ENCODE measurements around the gene ATN1.
A peak's percentile ranks its signal among the peaks of the same experiment; 100 is the strongest.
"Not testable (repeated sequence)": the region's sequence is repeated elsewhere in the genome, so short reads cannot be mapped to it uniquely, and the experiment has no call there.

The ATN1 gene, protein sequence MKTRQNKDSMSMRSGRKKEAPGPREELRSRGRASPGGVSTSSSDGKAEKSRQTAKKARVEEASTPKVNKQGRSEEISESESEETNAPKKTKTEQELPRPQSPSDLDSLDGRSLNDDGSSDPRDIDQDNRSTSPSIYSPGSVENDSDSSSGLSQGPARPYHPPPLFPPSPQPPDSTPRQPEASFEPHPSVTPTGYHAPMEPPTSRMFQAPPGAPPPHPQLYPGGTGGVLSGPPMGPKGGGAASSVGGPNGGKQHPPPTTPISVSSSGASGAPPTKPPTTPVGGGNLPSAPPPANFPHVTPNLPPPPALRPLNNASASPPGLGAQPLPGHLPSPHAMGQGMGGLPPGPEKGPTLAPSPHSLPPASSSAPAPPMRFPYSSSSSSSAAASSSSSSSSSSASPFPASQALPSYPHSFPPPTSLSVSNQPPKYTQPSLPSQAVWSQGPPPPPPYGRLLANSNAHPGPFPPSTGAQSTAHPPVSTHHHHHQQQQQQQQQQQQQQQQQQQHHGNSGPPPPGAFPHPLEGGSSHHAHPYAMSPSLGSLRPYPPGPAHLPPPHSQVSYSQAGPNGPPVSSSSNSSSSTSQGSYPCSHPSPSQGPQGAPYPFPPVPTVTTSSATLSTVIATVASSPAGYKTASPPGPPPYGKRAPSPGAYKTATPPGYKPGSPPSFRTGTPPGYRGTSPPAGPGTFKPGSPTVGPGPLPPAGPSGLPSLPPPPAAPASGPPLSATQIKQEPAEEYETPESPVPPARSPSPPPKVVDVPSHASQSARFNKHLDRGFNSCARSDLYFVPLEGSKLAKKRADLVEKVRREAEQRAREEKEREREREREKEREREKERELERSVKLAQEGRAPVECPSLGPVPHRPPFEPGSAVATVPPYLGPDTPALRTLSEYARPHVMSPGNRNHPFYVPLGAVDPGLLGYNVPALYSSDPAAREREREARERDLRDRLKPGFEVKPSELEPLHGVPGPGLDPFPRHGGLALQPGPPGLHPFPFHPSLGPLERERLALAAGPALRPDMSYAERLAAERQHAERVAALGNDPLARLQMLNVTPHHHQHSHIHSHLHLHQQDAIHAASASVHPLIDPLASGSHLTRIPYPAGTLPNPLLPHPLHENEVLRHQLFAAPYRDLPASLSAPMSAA (N-terminal part only)

DNA sequence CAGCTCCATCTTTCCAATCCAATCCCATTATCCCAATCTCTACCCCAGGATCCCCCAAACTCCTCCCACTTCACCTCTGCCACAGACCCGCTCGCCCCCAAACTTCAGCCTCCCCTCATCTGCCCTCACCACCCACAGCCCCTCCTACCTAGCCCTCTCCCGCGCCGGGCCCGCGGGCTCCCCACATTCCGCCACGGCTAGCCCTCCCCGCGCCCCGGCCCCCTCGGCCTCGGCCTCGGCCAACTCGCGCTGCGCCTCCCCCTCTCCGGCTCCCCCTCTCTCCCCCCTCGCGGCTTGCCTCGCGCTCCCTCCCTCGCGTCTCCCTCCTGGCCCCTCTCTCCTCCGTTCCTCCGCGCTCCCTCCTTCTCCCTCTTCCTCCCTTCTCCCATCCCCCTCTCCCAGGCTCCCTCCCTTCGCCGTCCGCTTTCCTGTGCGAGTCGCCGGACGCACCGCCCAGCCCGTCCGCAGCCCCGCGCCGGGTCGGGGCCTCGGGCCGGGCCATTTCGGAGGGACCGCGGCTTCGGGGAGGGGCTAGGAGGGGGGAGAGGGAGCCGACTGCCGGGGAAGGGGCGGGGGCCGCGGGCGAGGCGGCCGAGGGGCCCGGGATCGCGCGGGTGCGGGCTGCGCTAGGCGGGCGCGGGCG lies at the start of gene ATN1:
TSS of gene ATN1 (plus strand) at position 581 of the 643 bp plus-strand sequence. CDS start 6,043 bp downstream, outside the sequence.
- no peak for DNase-seq (ENCODE audit: low read depth)

GRCh38 chr12:6879824-6880223 lies 47.9 kb upstream of the ATN1 start:
- not testable (repeated sequence) for DNase-seq (ENCODE audit: low read depth)

DNA sequence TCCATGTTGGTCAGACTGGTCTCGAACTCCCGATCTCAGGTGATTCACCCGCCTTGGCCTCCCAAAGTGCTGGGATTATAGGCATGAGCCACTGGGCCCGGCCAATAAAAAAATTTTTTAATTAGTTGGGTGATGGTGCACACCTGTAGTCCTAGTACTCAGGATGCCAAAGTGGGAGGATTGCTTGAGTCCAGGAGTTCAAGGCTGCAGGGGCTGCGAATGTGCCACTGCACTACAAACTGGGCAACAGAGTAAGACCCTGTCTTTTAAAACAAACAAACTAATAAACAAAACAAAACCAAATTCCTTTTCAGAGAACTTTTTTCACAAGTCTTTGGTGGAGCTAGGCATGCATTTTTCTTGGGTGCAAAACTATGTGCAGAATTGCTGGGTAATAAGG lies 44.5 kb upstream of the ATN1 start:
- no peak for DNase-seq (ENCODE audit: low read depth)

DNA sequence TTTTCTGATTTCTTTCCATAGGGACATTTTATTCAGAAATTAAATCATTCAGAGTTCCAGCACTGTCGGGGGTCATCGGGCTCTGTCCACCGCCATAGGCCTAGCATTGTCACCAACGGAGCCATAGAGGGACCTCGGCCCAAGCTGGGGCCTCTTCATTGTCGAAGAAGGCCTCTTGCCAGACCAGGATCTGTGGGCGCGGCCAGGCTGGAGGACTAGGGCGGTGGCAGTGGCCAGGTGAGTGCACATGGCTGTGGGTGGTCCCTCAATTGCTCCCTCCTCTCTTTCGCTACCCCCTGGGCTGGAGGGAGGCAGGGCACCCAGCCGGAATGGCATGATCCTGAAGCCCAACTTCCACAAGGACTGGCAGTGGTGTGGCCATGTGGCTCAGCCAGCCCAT lies 44.1 kb upstream of the ATN1 start:
- no peak for DNase-seq (ENCODE audit: low read depth)

DNA sequence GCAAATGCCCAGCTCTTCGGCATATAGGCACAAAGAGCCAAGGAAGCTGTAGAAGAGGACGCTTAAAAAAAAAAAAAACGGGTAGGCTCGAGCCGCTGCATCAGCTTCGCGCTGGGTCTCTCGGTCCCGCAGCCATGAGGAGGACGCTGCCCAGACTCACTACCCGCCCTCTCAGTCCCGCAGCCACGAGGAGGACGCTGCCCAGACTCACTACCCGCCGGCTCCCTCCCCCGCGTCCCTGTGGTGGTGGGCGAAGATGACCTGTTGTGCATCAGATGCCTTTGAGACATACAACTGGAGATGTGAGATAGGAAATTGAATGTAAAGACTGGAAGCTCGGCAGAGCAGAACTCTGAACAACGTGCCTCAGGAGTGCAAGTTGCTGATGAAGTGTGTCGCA lies 43.2 kb upstream of the ATN1 start:
- no peak for DNase-seq (ENCODE audit: low read depth)

DNA sequence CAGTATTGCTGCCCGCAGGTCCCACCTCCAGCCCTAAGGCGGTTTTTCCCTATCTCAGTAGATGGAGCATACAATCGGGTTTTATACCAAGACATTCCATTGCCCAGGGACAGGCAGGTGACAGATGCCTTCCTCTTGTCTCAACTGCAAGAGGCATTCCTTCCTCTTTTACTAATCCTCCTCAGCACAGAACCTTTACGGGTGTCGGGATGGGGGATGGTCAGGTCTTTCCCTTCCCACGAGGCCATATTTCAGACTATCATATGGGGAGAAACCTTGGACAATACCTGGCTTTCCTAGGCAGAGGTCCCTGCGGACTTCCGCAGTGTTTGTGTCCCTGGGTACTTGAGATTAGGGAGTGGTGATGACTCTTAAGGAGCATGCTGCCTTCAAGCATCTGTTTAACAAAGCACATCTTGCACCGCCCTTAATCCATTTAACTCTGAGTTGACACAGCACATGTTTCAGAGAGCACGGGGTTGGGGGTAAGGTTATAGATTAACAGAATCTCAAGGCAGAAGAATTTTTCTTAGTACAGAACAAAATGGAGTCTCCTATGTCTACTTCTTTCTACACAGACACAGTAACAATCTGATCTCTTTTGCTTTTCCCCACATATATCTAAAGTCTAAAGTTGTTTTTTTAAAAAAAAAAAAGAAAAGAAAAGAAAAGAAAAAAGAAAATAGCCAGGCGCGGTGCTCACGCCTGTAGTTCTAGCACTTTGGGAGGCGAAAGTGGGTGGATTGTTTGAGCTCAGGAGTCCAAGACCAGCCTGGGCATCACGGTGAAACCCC lies 41.4 kb upstream of the ATN1 start:
- DNase-seq (ENCODE audit: low read depth) = not testable (repeated sequence)

DNA sequence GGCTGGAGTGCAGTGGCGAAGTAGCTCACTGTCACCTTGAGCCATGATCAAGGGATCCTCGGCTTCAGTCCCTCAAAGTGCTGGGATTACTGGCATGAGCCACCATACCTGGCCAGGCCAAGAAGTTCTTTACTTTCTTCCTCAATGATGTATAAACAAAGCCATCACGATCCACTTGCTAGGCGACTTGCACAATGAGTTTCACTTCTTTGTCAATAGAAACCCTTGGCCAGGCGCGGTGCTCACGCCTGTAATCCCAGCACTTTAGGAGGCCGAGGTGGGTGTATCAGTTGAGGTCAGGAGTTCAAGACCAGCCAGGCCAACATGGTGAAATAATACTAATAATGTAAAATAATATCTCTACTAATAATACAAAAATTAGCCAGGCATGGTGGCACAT lies 40.3 kb upstream of the ATN1 start:
- DNase-seq (ENCODE audit: low read depth) = no peak

- no peak for DNase-seq (ENCODE audit: low read depth)
Measured at GRCh38 chr12:6888360-6888759, 39.4 kb upstream of the ATN1 start.

DNA sequence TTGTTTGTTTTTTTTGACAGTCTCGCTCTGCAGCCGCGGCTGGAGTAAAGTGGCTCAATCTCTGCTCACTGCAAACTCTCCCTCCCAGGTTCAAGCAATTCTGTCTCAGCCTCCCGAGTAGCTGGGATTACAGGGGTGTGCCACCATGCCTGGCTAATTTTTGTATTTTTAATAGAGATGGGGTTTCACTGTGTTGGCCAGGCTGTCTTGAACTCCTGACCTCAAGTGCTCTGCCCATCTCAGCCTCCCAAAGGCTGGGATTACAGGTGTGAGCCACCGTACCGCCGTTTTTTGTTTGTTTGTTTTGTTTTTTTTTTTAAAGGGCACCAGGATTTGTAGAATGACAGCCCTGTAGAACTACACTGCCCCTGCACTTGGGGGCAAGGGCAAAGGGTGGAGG lies 39.0 kb upstream of the ATN1 start:
- not testable (repeated sequence) for DNase-seq (ENCODE audit: low read depth)

- not testable (repeated sequence) for DNase-seq (ENCODE audit: low read depth)
Measured at GRCh38 chr12:6889775-6890573, 37.8 kb upstream of the ATN1 start.

DNA sequence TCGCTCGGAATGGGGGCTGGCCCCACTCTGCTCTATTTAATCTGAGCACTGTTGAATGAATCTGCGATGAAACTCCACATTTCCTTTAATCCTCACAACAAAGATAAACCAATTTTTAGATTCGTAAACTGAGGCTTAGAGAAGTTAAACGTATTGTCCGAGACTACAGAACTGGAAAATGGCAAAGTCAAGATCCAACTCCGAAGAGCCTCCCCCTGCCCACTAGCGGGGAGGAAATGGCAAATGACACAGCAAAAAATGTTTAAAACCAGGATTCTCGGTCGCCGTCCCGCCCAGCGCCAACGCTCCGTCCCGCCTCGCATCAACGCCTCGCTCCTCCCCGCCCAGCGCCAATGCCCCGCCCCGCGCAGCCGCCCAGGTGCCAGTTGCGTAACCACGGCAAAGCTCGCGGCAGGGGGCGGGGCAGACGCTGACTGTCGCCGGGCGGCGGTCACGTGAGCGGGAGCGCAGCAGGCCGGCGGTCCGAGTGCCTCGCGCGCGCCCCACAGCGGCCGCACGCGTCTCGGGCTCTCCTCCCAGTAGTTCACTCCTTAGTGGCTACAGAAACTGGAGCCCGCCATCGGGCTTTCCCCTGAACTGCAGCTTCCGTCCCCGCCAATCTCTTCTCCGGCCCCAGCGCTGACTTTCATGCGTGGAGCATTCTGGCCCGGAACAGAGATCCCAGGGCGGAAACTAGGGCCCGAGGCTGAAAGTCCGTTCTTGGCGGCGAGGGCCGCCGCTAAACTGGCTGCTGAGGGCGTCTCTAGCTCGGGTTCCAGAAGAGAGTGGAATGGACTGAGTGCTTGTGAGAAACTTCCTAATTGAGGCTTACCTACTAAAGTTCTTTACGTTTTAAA lies 36.7 kb upstream of the ATN1 start:
- DNase-seq (ENCODE audit: low read depth) = peak; percentile 97

- DNase-seq (ENCODE audit: low read depth) = no peak
Measured at GRCh38 chr12:6891646-6892001, 36.1 kb upstream of the ATN1 start.

- DNase-seq (ENCODE audit: low read depth) = not testable (repeated sequence)
Measured at GRCh38 chr12:6892683-6893082, 35.1 kb upstream of the ATN1 start.

DNA sequence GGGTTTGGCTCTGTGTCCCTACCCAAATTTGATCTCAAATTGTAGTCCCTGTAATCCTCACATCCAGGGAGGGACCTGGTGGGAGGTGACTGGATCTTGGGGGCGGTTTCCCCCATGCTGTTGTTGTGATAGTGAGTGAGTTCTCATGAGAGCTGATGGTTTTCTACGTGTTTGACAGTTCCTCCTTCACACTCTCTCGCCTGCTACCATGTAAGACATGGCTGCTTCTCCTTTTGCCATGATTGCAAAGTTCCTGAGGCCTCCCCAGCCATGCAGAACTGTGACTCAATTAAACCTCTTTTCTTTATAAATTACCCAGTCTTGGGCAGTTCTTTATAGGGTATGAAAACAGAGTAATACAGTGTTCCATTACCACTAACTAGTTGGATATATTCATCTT lies 33.4 kb upstream of the ATN1 start:
- no peak for DNase-seq (ENCODE audit: low read depth)

DNA sequence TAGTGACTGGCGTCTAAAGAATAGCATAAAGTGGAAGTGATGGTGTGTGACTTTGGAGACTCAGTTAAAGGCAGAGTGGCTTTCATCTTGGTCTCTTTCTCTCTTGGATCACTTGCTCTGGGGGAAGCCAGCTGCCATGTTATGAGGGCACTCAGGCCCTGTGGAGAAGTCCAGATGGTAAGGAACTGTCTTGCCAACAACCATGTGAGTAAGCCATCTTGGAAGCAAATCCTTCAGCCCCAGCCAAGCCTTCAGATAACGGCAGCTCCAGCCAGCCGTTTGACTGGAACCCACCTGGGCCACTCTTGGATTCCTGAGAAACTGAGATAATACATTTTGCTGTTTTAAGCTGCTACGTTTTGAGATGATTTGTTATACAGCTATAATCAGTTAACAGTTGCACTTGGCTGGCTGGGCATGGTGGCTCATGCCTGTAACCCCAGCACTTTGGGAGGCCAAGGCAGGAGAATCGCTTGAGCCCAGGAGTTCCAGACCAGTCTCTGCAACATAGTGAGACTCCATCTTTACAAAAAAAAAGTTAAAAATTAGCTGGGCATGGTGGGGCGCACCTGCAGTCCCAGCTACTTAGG lies 30.8 kb upstream of the ATN1 start:
- no peak for DNase-seq (ENCODE audit: low read depth)

GRCh38 chr12:6899427-6899826 lies 28.3 kb upstream of the ATN1 start:
- no peak for DNase-seq (ENCODE audit: low read depth)

- no peak for DNase-seq (ENCODE audit: low read depth)
Measured at GRCh38 chr12:6899837-6900519, 27.8 kb upstream of the ATN1 start.

GRCh38 chr12:6902448-6902847 lies 25.3 kb upstream of the ATN1 start:
- DNase-seq (ENCODE audit: low read depth) = no peak
